ENCODE measurements around the gene RMDN3. TPM values are rescaled to one million over a fixed set of nuclear protein-coding genes. Genes with fewer than 3 reads are reported as not detected.

The RMDN3 gene
- total RNA-seq, 1 donor from 2014 or later = 20.3 TPM

DNA sequence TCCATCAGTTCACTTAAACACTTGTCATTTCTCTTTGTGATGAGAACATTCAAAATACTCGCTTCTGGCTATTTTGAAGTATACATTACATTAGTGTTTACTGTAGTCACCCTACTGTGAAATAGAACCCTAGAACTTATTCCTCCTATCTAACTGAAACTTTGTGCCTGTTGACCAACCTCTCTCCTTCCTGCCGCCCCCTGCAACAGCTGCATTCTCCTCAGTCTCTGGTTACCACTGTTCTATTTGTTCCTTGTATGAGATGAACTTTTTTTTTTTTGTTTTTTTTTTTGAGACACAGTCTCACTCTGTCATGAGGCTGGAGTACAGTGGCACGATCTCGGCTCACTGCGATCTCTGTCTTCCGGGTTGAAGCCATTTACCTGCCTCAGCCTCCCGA, 57.1 kb downstream of the RMDN3 start:
- intact Hi-C loops (cut with micrococcal nuclease) = no loop called here
- peaks cover 29% of the 10 kb centered on the region for H3K4me1 ChIP-seq

DNA sequence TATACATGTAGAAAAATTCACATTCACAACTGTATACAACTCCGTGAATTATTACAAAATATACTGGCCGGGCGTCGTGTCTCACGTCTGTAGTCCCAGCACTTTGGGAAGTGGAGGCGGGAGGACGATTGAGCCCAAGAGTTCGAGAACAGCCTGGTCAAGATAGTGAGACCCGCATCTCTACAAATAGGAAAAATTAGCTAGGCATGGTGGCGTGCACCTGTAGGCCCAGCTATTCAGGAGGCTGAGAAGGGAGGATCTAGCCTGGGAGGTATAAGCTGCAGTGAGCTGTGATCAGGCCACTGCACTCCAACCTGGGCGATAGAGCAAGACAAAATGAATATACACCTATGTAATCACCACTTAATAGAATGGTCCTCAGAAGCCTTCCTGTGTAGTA, 58.8 kb downstream of the RMDN3 start:
- Histone ChIP-seq H3K36me3 (peaks cover 12% of the 10 kb centered on the region), H3K9me3 (replicated peaks) (no peaks in the 10 kb centered on the region), H3K4me1 (peaks cover 29% of the 10 kb centered on the region), H3K27ac (replicated peaks) (no peak overlapping the region), H3K27me3 (ENCODE audit: low read depth) (no peaks in the 10 kb centered on the region), H3K4me3 (no peak overlapping the region)
- TF ChIP-seq, protein P1, sequence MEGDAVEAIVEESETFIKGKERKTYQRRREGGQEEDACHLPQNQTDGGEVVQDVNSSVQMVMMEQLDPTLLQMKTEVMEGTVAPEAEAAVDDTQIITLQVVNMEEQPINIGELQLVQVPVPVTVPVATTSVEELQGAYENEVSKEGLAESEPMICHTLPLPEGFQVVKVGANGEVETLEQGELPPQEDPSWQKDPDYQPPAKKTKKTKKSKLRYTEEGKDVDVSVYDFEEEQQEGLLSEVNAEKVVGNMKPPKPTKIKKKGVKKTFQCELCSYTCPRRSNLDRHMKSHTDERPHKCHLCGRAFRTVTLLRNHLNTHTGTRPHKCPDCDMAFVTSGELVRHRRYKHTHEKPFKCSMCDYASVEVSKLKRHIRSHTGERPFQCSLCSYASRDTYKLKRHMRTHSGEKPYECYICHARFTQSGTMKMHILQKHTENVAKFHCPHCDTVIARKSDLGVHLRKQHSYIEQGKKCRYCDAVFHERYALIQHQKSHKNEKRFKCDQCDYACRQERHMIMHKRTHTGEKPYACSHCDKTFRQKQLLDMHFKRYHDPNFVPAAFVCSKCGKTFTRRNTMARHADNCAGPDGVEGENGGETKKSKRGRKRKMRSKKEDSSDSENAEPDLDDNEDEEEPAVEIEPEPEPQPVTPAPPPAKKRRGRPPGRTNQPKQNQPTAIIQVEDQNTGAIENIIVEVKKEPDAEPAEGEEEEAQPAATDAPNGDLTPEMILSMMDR (IDR thresholded peaks at IDR 0.05; ENCODE audit: borderline replicate concordance) = no peak
- intact Hi-C loops (cut with micrococcal nuclease) = no loop called here
- DNase-seq = no peak

More for the DNA sequence above, 57.1 kb downstream of the RMDN3 start:
- DNase-seq = no peak
- TF ChIP-seq, protein P1 (IDR thresholded peaks at IDR 0.05; ENCODE audit: borderline replicate concordance) = no peak
- H3K9me3 ChIP-seq (replicated peaks) = no peaks in the 10 kb centered on the region
- H3K36me3 ChIP-seq = no peaks in the 10 kb centered on the region
- no peaks in the 10 kb centered on the region for H3K27me3 ChIP-seq (ENCODE audit: low read depth)
- no peak overlapping the region for H3K4me3 ChIP-seq
- H3K27ac ChIP-seq (replicated peaks) = no peak overlapping the region

DNA sequence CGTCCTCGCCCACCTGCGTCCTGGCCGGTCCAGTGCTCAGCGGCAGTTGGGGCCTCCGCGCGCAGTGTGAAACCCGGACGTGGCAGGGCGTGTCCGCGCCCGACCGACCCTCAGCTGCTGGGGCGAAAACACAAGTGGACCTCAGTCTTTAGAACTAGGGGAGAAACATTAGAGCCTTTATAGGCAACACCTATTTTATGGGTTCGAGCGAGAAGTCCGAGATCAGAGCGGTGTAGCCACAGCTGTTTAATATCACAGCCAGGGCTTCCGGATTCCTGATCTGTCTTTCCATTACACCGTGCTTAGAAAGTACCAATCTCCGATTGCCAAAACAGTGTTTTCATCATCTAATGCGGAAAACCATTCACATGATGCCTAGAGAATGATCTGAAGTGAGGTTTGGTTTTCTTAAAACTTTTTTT, 59.6 kb downstream of the RMDN3 start:
- Histone ChIP-seq H3K4me1 (peaks cover 29% of the 10 kb centered on the region), H3K4me3 (peak overlapping the region; percentile 89), H3K27me3 (ENCODE audit: low read depth) (no peaks in the 10 kb centered on the region), H3K27ac (replicated peaks) (peak overlapping the region; percentile 99), H3K9me3 (replicated peaks) (no peaks in the 10 kb centered on the region), H3K36me3 (peaks cover 12% of the 10 kb centered on the region)
- TF ChIP-seq, protein P1 (IDR thresholded peaks at IDR 0.05; ENCODE audit: borderline replicate concordance) = no peak
- intact Hi-C loops (cut with micrococcal nuclease) = no loop called here
- DNase-seq = no peak

DNA sequence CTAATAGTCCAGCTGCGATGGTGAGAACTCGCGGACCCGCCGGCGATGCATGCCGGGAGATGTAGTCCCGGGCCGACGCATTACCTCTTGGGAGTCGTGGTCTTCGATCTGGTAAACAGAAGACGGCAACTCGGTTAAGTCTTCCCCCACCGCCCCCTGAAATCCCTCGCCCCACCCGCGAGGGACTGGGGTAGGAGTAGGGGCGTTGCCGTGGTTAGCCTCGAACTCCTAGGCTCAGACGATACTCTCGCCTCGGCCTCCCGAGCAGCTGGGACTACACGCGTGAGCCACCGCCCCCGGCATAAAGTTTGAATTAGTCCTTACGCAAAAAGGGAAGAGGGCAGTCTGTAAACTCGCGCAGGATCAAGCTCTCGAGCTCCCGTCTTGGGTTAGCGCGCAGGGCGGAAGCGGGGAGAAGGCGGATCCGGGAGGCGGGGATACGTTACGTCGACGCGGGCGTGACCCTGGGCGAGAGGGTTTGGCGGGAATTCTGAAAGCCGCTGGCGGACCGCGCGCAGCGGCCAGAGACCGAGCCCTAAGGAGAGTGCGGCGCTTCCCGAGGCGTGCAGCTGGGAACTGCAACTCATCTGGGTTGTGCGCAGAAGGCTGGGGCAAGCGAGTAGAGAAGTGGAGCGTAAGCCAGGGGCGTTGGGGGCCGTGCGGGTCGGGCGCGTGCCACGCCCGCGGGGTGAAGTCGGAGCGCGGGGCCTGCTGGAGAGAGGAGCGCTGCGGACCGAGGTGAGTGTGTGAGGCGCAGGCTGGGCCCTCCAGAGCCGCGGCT, 60.2 kb downstream of the RMDN3 start, which contains the start of gene RAD51:
Gene RAD51, plus strand, starts transcription at position 487 of the 781 bp plus-strand sequence. CDS start 3,585 bp downstream, outside the sequence.
- peak; percentile 93 for DNase-seq
- TF ChIP-seq, protein P1 (IDR thresholded peaks at IDR 0.05; ENCODE audit: borderline replicate concordance) = no peak
- Histone ChIP-seq H3K27me3 (ENCODE audit: low read depth) (no peaks in the 10 kb centered on the region), H3K4me3 (peak within 1 kb of the TSS; percentile 89), H3K4me1 (peaks cover 29% of the 10 kb centered on the region), H3K9me3 (replicated peaks) (no peaks in the 10 kb centered on the region), H3K27ac (replicated peaks) (peak within 1 kb of the TSS; percentile 99), H3K36me3 (peaks cover 12% of the 10 kb centered on the region)
- intact Hi-C loops (cut with micrococcal nuclease) = no loop called here

DNA sequence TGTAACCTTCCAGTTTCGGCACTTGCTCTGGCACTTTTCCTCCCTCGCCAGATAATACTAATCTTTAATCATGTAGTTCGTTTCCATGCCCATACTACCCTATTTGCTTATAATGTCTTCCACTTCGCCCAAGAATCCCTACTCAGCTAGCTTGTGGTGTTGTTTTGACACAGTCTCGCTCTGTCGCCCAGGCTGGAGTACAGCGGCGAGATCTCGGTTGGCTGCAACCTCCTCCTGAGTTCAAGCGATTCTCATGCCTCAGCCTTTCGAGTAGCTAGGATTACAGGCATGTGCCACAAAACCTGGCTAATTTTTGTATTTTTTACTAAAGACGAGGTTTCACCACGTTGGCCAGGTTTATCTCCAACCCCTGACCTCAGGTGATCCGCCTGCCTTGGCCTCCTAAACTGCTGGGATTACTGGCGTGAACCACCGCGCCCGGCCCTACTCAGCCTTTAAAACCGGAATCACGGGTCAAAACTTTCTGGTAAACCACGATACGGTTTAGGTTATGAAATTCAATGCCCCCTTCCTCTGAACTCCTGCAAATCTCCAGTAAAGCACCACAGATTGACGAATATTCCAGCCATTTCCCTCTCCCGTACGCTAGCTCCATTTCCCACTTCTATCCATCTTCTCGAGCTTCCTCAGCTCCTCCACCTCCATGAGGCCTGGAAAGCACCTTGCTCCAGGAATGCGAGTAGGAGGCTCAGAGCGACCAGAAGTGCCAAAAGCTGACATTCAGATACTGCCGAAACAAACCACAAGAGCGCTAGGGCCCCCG, 61.0 kb downstream of the RMDN3 start:
- Histone ChIP-seq H3K27me3 (ENCODE audit: low read depth) (no peaks in the 10 kb centered on the region), H3K36me3 (peaks cover 12% of the 10 kb centered on the region), H3K4me1 (peaks cover 29% of the 10 kb centered on the region), H3K27ac (replicated peaks) (peak overlapping the region; percentile 99), H3K4me3 (peak overlapping the region; percentile 89), H3K9me3 (replicated peaks) (no peaks in the 10 kb centered on the region)
- no peak for DNase-seq
- intact Hi-C loops (cut with micrococcal nuclease) = no loop called here
- TF ChIP-seq, protein P1 (IDR thresholded peaks at IDR 0.05; ENCODE audit: borderline replicate concordance) = no peak
